ENCODE results near the gene MUC5AC. TPM values are rescaled to one million over a fixed set of nuclear protein-coding genes. Genes with fewer than 3 reads are reported as not detected.

Gene MUC5AC
- polyA plus RNA-seq, 1 experiment: not detected

GRCh38 chr11:1198561-1199240 lies 40.9 kb downstream of the MUC5AC start:
- TF ChIP-seq, protein P1, sequence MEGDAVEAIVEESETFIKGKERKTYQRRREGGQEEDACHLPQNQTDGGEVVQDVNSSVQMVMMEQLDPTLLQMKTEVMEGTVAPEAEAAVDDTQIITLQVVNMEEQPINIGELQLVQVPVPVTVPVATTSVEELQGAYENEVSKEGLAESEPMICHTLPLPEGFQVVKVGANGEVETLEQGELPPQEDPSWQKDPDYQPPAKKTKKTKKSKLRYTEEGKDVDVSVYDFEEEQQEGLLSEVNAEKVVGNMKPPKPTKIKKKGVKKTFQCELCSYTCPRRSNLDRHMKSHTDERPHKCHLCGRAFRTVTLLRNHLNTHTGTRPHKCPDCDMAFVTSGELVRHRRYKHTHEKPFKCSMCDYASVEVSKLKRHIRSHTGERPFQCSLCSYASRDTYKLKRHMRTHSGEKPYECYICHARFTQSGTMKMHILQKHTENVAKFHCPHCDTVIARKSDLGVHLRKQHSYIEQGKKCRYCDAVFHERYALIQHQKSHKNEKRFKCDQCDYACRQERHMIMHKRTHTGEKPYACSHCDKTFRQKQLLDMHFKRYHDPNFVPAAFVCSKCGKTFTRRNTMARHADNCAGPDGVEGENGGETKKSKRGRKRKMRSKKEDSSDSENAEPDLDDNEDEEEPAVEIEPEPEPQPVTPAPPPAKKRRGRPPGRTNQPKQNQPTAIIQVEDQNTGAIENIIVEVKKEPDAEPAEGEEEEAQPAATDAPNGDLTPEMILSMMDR (IDR thresholded peaks at IDR 0.05; ENCODE audit: insufficient read depth, low read depth, low read length): no peak

GRCh38 chr11:1199241-1199750 lies 41.5 kb downstream of the MUC5AC start:
- TF ChIP-seq, protein P1 (IDR thresholded peaks at IDR 0.05; ENCODE audit: insufficient read depth, low read depth, low read length): no peak
- ChIA-PET CTCF (interaction anchor here (4.2 kb wide), 1 partner anchor 316 kb away, joined by 36 read pairs; no protein-coding TSS in a partner anchor), POLR2A (no interaction called here)
- no peak for DNase-seq (ENCODE audit: low read depth)
- Histone ChIP-seq H3K36me3 (ENCODE audit: control insufficient read depth, insufficient read depth, low read length) (no peaks in the 10 kb centered on the region), H3K4me3 (ENCODE audit: low read depth, low read length) (no peak overlapping the region), H3K27me3 (ENCODE audit: control insufficient read depth, insufficient read depth, low read length) (no peaks in the 10 kb centered on the region)

More at GRCh38 chr11:1198561-1199240, 40.9 kb downstream of the MUC5AC start:
- CTCF ChIA-PET: no interaction called here
- POLR2A ChIA-PET: no interaction called here
- DNase-seq (ENCODE audit: low read depth): no peak
- Histone ChIP-seq H3K4me3 (ENCODE audit: low read depth, low read length) (no peak overlapping the region), H3K36me3 (ENCODE audit: control insufficient read depth, insufficient read depth, low read length) (no peaks in the 10 kb centered on the region), H3K27me3 (ENCODE audit: control insufficient read depth, insufficient read depth, low read length) (no peaks in the 10 kb centered on the region)

GRCh38 chr11:1199751-1200610 lies 42.2 kb downstream of the MUC5AC start:
- Histone ChIP-seq H3K27me3 (ENCODE audit: control insufficient read depth, insufficient read depth, low read length) (no peaks in the 10 kb centered on the region), H3K36me3 (ENCODE audit: control insufficient read depth, insufficient read depth, low read length) (no peaks in the 10 kb centered on the region), H3K4me3 (ENCODE audit: low read depth, low read length) (no peak overlapping the region)
- TF ChIP-seq, protein P1 (IDR thresholded peaks at IDR 0.05; ENCODE audit: insufficient read depth, low read depth, low read length): no peak
- CTCF ChIA-PET: interaction anchor here (0.6 to 4.2 kb wide), 3 partner anchors 315 to 1224 kb away, joined by 3 to 36 read pairs (median 3); no protein-coding TSS in a partner anchor
- DNase-seq (ENCODE audit: low read depth): no peak
- POLR2A ChIA-PET: no interaction called here

- CTCF ChIA-PET: interaction anchor here (0.6 to 4.2 kb wide), 3 partner anchors 314 to 1223 kb away, joined by 3 to 36 read pairs (median 3); no protein-coding TSS in a partner anchor
- TF ChIP-seq, protein P1 (IDR thresholded peaks at IDR 0.05; ENCODE audit: insufficient read depth, low read depth, low read length): no peak
- DNase-seq (ENCODE audit: low read depth): no peak
Observed at GRCh38 chr11:1200611-1201191, 42.9 kb downstream of the MUC5AC start.

More at GRCh38 chr11:1200611-1201191, 42.9 kb downstream of the MUC5AC start:
- no peaks in the 10 kb centered on the region for H3K27me3 ChIP-seq (ENCODE audit: control insufficient read depth, insufficient read depth, low read length)
- POLR2A ChIA-PET: no interaction called here
- H3K4me3 ChIP-seq (ENCODE audit: low read depth, low read length): no peak overlapping the region
- H3K36me3 ChIP-seq (ENCODE audit: control insufficient read depth, insufficient read depth, low read length): no peaks in the 10 kb centered on the region

All from BJ (cell line).